ENCODE data around the gene OR56A5.
"Not testable (repeated sequence)": the region's sequence is repeated elsewhere in the genome, so short reads cannot be mapped to it uniquely, and the experiment has no call there.

Gene OR56A5, protein sequence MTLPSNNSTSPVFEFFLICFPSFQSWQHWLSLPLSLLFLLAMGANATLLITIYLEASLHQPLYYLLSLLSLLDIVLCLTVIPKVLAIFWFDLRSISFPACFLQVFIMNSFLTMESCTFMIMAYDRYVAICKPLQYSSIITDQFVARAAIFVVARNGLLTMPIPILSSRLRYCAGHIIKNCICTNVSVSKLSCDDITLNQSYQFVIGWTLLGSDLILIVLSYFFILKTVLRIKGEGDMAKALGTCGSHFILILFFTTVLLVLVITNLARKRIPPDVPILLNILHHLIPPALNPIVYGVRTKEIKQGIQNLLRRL

DNA sequence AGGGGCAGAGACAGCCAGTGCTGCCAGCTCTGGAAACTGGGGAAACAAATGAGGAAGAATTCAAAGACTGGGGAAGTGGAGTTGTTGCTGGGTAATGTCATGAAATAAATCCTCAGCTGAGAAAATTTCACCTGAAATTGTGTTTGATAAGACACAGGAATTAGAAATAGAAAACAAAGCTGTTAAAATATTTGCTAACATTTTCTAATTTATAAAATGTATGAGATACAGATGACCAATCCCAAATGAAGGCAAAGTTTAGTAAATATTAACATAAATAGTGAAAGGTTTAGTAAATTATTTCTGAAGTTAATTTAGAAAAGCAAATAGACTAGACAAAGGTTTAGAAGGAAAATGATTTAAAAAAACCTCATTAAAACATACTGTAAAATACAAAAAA lies at the start of gene OR56A5:
OR56A5 (minus strand) TSS at position 101 of the 400 bp plus-strand sequence; CDS start at position 101, 0 bp downstream.
- no peak for DNase-seq (ENCODE audit: low read depth in 2 of 2)

- DNase-seq (ENCODE audit: low read depth in 2 of 2), result no peak
These were observed 44.7 kb upstream of the OR56A5 start for GRCh38 chr11:6013042-6013441.

DNA sequence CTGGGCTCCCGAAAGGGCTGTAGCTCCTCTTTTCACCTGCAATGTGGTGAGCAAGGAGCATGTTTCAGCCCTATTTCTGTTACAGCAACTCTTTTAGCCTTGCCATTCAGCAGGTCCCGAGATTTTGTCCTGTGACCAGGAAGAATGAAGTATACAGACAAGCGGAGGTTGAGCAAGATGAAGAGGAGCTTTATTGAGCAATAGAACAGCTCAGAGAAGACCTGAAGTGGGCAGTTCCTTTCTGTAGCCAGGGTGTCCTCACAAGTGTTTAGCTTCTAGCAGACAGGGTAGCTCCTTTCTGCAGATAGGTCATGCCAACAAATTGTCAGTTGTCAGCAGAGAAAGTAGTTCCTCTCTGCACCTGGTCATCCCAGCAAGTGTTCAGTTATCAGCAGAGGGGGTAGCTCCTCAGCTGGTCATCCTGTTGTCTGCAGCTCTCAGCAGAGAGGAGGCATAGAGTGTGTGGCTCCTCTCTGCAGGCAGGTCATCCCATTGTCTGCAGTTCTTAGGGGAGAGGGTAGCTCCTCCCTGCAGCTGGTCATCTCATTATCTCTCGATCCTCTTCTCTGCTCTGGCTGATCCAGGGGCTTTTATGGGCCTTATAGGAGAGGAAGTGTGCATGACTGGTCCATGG lies 43.9 kb upstream of the OR56A5 start:
- DNase-seq (ENCODE audit: low read depth in 2 of 2), result no peak

- DNase-seq (ENCODE audit: low read depth in 2 of 2), result no peak
These were observed 38.6 kb upstream of the OR56A5 start, which contains the start of gene OR56A4 for GRCh38 chr11:6006846-6007245. Gene OR56A4 (minus strand): TSS chr11:6006946. CDS start chr11:6002992, 3,954 bp downstream.

DNA sequence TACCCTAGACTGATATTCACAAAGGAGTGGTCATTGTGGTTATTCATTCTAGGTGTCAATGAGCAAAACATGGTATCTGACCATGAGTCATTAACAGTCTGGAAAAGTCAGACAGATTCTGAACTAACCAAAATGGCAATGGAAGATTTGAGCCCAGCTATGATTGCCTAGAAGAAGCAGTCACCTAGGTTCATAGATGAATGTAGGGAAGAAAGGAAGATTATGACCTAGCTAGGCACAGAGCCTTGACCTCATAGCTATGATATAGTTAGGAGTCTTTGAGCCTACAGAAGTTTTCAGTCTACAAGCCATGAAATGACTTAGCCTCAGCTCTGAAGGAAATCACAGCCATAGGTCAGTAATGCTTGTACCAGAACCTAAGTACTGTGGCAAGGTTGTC lies 38.1 kb upstream of the OR56A5 start:
- DNase-seq (ENCODE audit: low read depth in 2 of 2), result no peak

DNA sequence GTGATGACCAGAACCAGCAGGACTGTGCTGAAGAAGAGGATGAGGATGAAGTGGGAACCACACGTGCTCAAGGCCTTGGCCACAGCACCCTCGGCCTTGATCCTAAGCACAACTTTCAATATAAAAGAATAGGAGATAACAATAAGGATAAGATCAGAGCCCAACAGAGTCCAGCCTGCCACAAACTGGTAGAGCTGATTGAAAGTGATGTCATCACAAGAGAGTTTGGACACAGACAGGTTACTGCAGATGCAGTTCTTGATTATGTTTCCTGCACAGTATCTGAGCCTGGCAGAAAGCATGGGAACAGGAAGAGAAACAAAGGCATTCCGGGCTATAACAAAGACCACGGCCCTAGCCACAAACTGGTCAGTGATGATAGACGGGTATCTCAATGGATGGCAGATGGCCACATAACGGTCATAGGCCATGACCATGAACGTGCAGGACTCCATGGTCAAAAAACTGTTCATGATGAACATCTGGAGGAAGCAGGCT lies 34.0 kb upstream of the OR56A5 start:
- no peak for DNase-seq (ENCODE audit: low read depth in 2 of 2)

GRCh38 chr11:5994791-5995190 lies 26.5 kb upstream of the OR56A5 start:
- no peak for DNase-seq (ENCODE audit: low read depth in 2 of 2)

DNA sequence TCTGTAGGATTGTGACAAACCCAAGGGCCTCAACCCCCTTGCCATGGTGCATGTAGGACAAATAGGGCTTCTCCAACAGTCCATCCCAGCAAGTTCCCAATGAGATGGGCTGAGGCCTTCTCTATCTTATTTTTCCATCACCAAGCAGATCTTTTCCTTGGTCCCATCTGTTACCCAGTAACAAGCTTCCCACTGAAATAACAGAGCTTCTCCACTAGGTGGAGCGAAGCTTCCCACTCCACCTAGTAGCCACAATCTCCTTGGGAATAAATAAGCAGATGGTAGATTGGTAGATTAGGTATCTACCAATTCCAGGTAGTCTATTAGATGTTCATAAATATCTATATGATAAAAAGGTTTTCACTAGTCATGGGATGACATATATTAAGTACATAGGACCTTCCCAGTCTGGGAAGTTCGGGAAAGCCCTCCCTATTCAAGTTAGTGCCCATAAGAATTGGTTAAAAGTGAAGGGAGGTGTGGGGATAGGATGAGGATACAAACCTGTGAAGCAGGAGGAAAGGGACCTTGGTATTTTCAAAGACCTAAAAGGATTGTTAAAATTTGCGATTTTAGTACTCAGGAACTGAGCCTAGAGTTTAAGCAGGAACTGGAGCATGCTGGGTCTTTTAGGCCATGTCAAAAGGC lies 24.4 kb upstream of the OR56A5 start:
- no peak for DNase-seq (ENCODE audit: low read depth in 2 of 2)

DNA sequence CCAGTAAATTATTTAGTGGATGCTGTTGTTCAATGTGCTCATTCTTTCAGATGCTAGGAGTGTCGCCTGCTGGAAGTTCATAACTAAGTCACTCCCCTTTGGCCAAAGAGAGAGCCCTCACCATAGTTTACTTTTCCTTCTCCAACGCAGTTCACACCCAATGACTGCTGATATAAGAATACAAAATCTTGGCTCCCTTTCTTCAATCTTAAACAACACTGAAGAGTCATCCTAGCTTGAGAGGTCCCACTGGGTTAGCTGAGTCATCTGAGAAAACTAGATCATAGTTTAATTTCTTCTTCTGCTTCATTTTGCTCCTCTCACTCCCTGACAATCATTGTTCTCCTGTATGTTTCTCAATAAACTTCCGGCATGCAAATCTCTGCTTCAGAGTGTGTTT lies 23.9 kb upstream of the OR56A5 start:
- no peak for DNase-seq (ENCODE audit: low read depth in 2 of 2)

DNA sequence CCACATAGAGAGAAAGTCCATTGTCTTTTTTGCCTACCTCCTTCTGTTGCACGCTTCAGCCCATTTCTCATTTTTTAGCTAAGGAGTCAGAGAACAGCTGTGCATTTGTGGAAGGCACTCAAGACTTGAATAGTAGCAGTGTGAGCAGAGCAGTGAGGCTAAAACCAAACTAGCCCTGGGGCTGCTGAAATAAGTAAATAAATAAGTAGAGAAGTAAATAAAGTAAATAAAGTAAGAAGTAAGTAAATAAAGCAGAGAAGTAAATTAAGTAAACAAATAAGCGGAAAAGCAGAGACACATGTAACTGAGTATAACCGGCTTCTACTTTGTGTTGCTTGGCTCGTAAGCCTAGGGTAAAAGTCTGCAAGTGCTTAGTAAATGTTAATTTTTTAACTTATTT lies 20.9 kb upstream of the OR56A5 start:
- no peak for DNase-seq (ENCODE audit: low read depth in 2 of 2)

GRCh38 chr11:5986885-5987284 lies 18.6 kb upstream of the OR56A5 start, which contains the start of gene OR52L1:
Gene OR52L1 (minus strand): TSS chr11:5986985. CDS start chr11:5986930, 55 bp downstream.
- DNase-seq (ENCODE audit: low read depth in 2 of 2), result no peak

- DNase-seq (ENCODE audit: low read depth in 2 of 2), result no peak
These were observed 15.1 kb upstream of the OR56A5 start for GRCh38 chr11:5983443-5983842.

DNA sequence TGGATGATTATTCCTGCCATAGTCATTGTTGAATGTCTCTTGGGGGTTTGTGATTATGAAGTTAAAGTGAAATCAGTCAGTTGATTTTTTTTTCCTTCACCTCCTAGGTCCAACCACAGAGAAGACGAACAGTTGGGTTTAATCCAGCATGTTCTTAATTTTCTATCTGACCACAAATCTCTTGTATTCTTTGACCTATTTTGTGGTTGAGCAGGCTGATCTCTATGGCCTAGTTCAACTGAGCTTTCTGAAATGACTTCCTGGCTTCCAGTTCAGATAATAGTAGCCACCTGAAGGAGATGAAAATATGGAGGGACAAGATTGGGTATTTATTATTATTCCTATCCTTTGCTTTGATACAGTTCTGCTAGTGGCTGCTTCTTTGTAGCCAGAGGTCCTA lies 5.2 kb upstream of the OR56A5 start:
- DNase-seq (ENCODE audit: low read depth in 2 of 2), result no peak

- no peak for DNase-seq (ENCODE audit: low read depth in 2 of 2)
These were observed 586 bp downstream of the OR56A5 start for GRCh38 chr11:5967708-5968107.

- no peak for DNase-seq (ENCODE audit: low read depth in 2 of 2)
These were observed 1.3 kb downstream of the OR56A5 start for GRCh38 chr11:5966958-5967357.

GRCh38 chr11:5960704-5961320 lies 7.5 kb downstream of the OR56A5 start:
- not testable (repeated sequence) for DNase-seq (ENCODE audit: low read depth in 2 of 2)

DNA sequence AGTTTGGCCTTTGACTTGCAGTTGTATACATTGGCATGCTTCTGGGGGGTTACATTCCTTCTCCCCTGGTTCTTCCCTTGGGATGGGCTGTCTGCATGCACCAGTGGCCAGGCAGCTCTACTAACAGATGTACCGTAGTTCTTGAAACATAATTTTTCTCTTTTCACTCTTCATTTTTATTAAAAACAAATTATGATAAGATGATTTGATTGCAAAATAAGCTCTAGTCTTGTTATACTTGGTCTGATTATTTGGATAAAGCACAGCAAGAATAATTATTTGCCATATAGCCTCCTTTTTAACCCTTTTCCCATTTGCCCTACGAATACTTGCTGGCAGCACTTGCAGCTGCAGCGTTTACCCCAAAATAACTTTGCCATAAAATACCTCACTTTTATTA lies 12.7 kb downstream of the OR56A5 start:
- no peak for DNase-seq (ENCODE audit: low read depth in 2 of 2)

DNA sequence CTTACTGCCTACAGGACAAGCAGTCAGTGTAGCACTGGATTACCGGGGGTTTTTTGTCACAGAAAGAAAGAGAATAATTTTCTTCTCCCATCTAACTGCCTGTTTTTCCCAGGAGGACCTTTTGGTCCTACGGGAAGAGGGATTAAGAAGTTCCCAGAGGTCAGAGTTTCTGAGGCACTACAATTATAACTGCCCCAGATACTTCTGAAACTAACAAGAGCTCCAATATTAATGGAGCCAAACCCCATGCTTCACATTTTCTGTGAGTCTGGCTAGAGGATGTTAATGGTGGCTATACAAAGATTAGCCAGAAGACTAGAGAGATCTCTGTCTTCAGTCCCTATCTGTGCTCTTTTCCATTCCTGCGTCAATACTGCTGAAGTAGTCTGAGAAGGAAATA lies 26.3 kb downstream of the OR56A5 start, which contains the start of gene OR56A3:
OR56A3 (plus strand) TSS at position 301 of the 400 bp plus-strand sequence. CDS start 5,096 bp downstream, outside the sequence.
- no peak for DNase-seq (ENCODE audit: low read depth in 2 of 2)

- DNase-seq (ENCODE audit: low read depth in 2 of 2), result no peak
These were observed 27.5 kb downstream of the OR56A5 start for GRCh38 chr11:5940748-5941147.

DNA sequence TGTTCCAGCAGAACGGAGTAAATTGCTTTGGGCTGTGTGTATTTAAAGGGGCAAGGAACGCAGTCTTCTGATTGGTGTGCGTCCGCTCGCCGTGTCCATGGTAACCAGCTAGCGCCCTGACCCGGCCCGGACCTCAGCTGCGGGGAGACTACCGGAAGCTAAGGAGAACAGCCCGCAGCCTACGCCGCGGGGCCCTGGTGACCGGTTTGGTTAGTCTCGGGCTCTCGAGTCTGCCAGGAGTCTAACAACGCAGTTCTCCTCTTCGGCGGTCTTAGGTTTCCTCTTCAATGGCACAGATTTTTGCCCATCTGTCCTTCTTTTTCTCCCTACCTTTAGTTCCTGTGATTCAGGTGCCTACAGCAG lies 29.7 kb downstream of the OR56A5 start:
- DNase-seq (ENCODE audit: low read depth in 2 of 2), result no peak

GRCh38 chr11:5937868-5938602 lies 30.3 kb downstream of the OR56A5 start:
- DNase-seq (ENCODE audit: low read depth in 2 of 2), result no peak

All from stimulated activated CD4-positive, alpha-beta T cell treated with anti-CD3 and anti-CD28 coated beads, Interleukin-12 subunit alpha, Interleukin-12 subunit beta, amount 100 ng/mL, for 24 hours (primary cell).